GM15510 (cell line): ENCODE data around the gene DNAJC10.

ENCODE experiments used
- POLR2A ChIP-seq: IDR thresholded peaks from 3 replicates; pipeline ENCODE4 v1.6.1; 2011; ENCODE audit warnings: borderline replicate concordance; ENCODE audit not compliant: insufficient read length; ENCODE audit errors: extremely low read depth

The DNAJC10 gene

DNA sequence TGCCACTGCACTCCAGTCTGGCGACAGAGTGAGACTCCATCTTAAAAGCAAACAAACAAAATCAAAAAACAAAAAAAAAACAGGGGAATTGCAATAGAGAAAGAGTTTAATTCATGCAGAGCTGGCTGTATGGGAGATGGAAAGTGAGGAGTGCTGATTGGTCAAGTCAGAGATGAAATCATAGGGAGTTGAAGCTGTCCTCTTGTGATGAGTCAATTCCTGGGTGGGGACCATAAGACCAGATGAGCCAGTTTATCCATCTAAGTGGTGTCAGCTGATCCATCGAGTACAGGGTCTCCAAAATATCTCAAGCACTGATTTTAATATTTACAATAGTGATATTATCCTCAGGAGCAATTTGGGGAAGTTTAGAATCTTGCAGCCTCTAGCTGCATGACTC is 105.1 kb downstream of the DNAJC10 start:
- no peak for TF ChIP-seq POLR2A

- no peak for TF ChIP-seq POLR2A
These were observed 106.7 kb downstream of the DNAJC10 start for GRCh38 chr2:182822733-182823132.

DNA sequence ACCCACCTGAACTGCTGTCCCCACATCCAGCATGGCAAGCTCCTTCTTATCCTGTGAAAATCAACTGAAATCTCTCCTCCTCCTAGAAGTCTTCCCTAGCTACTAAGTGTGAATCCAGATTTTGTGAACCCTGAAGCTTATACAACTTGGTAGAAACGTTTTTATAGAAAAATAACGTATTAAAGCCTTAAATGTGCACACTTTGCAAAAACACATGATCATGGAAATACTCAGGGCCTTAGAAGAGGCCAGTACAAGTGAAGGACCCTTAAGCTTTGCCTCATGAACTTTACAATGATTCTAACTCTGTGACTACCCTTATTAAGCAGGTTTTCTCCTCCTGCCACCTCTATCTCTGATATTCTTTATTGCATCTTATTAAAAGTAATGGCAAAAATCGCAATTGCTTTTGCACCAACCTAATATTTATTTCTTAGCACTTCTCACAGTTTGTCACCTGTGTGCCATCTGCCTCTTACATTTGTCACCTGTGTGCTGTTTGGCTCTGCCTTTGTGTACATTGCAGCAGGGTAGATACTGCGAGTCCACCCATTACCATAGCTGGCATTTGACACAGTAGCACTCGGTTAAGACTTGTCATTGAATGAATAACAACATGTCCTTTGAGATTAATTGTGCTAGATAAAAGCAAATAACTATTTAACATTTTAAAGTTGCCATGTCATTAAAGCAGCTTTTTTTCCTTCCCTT is 108.2 kb downstream of the DNAJC10 start:
- TF ChIP-seq POLR2A = no peak

DNA sequence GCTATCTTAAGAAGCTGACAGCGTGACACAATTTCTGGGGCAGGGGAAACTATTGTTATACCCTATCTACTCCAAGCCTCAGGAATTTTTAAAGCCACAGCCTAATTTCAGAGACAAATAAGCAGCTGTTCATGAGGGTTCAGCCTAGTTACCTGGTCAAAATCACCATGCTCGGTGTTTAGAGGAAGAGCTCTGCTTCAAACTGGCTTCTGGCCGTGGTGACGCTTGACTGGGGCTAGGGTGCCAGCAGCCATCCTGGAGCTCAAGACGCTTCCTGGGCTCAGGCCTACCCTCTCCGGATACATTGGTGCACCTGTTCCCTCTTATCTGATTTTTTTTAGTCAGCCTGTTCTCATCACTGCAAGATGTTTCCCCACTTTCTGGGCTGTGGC is 108.7 kb downstream of the DNAJC10 start:
- TF ChIP-seq POLR2A = no peak

DNA sequence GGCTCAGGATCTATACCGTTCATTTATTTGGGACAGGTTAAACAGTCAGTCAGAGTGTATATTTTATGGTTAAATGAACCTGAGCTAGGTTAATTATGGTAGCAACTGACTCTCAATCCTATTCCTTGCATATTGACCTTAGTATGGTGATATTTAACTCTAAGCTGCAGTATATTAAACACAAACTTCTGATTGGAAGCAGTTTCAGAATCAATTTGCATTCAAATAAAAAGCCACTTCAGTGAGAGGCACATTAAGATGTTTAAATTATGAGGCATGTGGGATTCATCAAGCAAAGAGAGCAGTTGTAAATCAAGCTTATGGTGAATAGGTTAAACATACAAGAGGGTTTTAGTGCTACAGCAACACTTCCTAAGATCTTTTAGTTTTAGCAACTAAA is 110.0 kb downstream of the DNAJC10 start:
- no peak for TF ChIP-seq POLR2A

GRCh38 chr2:182826496-182826895 is 110.4 kb downstream of the DNAJC10 start:
- TF ChIP-seq POLR2A = no peak

GRCh38 chr2:182827182-182827879 is 111.3 kb downstream of the DNAJC10 start:
- TF ChIP-seq POLR2A = no peak

DNA sequence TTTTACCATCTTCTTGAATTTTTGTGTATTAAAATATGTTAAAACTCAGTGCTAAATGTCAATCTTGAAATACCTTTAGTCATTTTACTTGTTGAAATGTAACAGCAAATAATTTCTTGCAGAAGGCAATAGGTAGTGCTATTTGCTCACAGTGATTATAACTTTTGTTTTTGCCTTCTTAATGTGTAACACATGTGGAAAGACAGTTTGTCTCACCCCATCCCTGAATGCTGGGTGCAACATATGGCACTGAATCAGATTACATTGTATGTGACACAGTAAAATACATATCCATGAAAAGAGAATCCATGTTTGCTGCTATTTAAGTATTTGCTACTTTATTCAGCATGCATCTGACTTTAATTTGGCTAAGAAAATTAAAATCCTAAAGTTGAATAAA is 115.0 kb downstream of the DNAJC10 start:
- no peak for TF ChIP-seq POLR2A

GRCh38 chr2:182831921-182832320 is 115.9 kb downstream of the DNAJC10 start:
- no peak for TF ChIP-seq POLR2A

DNA sequence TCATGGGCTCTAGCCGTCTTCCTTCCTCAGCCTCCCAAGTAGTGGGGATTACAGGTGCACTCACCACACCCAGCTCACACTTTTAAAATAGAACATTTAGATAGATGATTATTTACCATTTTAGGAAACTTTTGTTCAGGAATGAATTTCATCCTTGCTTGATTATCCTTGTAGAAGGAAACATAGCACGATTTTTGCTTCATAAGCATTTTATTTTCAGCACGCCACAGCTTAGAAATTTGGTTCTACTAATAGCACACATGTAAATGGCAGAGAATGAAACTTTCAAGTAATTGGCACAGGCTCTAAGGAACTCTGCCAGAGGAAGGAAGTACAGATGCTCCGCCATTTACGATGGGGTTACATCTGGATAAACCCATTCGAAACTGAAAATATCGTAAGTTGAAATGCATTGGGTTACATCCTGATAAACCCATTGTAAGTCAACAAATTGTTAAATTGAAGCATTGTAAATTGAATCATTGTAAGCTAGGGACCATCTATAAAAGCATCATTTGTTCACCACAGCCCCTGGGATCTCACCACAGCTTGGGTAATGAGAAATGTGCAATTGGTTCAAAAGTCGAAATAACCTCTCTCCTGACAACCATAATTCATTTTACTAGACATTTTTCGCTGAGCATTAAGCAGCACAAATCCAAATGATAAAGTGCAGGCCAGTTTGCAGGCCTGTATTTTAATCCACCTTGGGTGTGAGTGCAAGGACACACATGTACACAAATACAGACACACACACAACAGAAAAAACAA is 117.2 kb downstream of the DNAJC10 start:
- TF ChIP-seq POLR2A = no peak

DNA sequence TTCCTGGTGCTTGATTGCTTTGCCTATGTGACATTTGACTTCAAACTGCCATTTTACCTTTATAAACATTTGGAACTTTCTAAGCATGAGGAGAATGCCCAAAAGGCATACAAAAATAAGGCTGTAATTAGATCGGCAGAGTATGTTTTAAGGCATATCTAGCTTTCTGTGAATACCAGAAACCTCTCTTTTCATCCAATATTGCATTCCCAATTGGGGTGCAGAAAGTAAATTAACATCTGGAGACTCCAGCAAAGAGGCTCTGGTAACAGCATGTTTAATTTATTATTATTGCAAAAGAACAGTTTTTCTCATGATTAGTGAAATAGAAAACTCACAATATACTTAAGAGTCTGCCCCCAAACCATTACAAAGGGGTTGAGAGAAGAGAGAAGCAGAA is 118.2 kb downstream of the DNAJC10 start:
- no peak for TF ChIP-seq POLR2A

DNA sequence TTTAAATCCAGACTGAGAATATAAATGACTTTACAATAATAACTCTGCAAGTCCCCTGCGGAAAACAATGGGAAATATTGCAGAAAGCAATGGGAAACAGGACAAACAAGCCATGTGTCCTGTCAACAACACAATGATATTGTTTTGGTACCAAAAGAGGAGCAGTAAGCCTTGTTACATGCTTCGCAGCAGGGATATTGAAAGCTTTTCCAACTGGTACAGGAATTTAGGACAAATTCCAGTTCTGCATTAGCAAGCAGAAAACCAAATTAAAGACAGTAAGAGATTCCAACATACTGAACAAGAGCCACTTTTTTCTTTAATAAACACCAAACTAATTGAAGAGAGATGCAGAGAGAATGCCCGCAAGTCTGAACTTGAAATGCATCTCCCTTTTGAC is 120.4 kb downstream of the DNAJC10 start:
- TF ChIP-seq POLR2A = no peak
